ENCODE measurements around the gene ERBB4. TPM values are rescaled to one million over a fixed set of nuclear protein-coding genes. Genes with fewer than 3 reads are reported as not detected.

ERBB4 gene
- total RNA-seq, 4 donors from 2014 or later = 0.04 to 0.57 (median 0.35) TPM; not detected in 1

DNA sequence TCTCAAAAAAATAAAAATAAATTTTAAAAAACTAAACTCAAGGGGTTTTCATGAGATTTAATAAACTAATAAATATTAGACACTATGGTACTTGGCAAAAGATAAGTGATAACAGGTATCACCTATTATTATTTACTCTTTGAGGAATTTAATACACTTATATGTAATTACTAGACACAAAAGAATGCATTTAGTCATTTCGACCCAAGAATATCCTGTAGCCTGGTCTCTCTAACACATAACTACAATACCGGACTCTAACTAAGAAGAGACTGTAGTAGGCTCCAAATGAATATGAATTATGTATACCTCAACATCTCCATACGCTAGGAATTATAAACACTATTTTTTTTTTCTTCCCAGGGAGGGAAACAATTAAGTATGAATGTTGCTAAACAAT, 1131.5 kb downstream of the ERBB4 start:
- no peak for TF ChIP-seq POLR2A (IDR thresholded peaks at IDR 0.05)
- no peak for TF ChIP-seq CTCF (IDR thresholded peaks at IDR 0.05)
- Histone ChIP-seq H3K36me3 (no peaks in the 10 kb centered on the region), H3K4me1 (no peaks in the 10 kb centered on the region), H3K27ac (no peak overlapping the region), H3K27me3 (no peaks in the 10 kb centered on the region), H3K4me3 (no peak overlapping the region), H3K9me3 (no peaks in the 10 kb centered on the region)
- whole genome bisulfite sequencing, 2 donors = 83 to 90% methylated on average over 3 of the region's 3 CpGs
- no peak for DNase-seq
- intact Hi-C loops (cut with DNase I) = no loop called here

DNA sequence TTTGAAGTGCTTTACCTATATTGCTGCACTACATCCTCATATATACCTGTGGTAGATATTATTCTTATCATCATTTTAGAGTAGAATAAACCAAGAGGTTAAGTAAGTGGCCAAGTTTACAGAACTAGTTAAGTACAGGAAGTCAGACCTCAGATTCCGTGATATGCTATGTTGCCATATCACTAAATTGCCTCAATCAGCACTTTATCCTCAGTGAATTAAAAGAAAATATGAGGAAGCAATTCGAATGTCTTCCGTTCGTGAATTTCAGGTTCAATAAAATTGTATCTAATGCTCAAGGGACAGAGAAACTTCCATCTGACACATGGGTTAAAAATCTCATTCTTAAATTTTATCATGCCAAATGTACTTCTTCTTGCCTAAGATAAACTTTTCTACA, 1133.6 kb downstream of the ERBB4 start:
- Histone ChIP-seq H3K4me3 (no peak overlapping the region), H3K4me1 (no peaks in the 10 kb centered on the region), H3K9me3 (no peaks in the 10 kb centered on the region), H3K27me3 (no peaks in the 10 kb centered on the region), H3K36me3 (no peaks in the 10 kb centered on the region), H3K27ac (no peak overlapping the region)
- intact Hi-C loops (cut with DNase I) = no loop called here
- TF ChIP-seq POLR2A (IDR thresholded peaks at IDR 0.05) = no peak
- no peak for TF ChIP-seq CTCF (IDR thresholded peaks at IDR 0.05)
- DNase-seq = no peak
- WGBS, 2 donors = 83 to 84% methylated on average over 4 of the region's 4 CpGs

GRCh38 chr2:211404098-211404497, 1134.5 kb downstream of the ERBB4 start:
- Histone ChIP-seq H3K4me3 (no peak overlapping the region), H3K27ac (no peak overlapping the region), H3K36me3 (no peaks in the 10 kb centered on the region), H3K27me3 (no peaks in the 10 kb centered on the region), H3K9me3 (no peaks in the 10 kb centered on the region), H3K4me1 (no peaks in the 10 kb centered on the region)
- intact Hi-C loops (cut with DNase I) = no loop called here
- DNase-seq = no peak
- TF ChIP-seq POLR2A (IDR thresholded peaks at IDR 0.05) (no peak), CTCF (IDR thresholded peaks at IDR 0.05) (no peak)
- WGBS, 2 donors = 54 to 56% methylated on average over 4 of the region's 4 CpGs

DNA sequence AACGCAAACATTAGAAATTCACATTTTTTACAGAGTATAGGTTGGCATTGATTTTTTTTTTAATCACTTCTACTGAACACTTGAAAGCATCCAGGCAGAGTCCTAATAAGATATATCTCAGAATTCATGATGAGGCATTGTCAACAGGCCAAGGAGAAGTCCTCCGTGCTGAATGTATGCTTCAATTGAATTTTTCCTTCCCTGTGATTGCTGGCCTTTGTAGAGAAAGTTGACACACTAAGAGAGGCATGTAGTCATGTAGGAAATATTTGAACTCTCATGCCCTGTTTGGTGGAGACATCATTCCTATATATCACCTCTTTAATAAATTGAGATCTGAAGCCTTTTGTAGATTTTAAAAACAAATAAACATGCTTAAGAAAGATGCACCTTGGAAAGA, 1137.3 kb downstream of the ERBB4 start:
- Histone ChIP-seq H3K36me3 (no peaks in the 10 kb centered on the region), H3K27me3 (no peaks in the 10 kb centered on the region), H3K27ac (no peak overlapping the region), H3K4me3 (no peak overlapping the region), H3K9me3 (no peaks in the 10 kb centered on the region), H3K4me1 (no peaks in the 10 kb centered on the region)
- DNase-seq = no peak
- intact Hi-C loops (cut with DNase I) = no loop called here
- TF ChIP-seq POLR2A (IDR thresholded peaks at IDR 0.05) (no peak), CTCF (IDR thresholded peaks at IDR 0.05) (no peak)
- WGBS, 2 donors = 81 to 84% methylated on average over 2 of the region's 2 CpGs

GRCh38 chr2:211397764-211398163, 1140.8 kb downstream of the ERBB4 start:
- no peak for DNase-seq
- TF ChIP-seq CTCF (IDR thresholded peaks at IDR 0.05) = no peak
- TF ChIP-seq POLR2A (IDR thresholded peaks at IDR 0.05) = no peak
- intact Hi-C loops (cut with DNase I) = no loop called here
- no peaks in the 10 kb centered on the region for H3K9me3 ChIP-seq
- H3K27me3 ChIP-seq = no peaks in the 10 kb centered on the region
- H3K27ac ChIP-seq = no peak overlapping the region
- no peaks in the 10 kb centered on the region for H3K36me3 ChIP-seq
- H3K4me1 ChIP-seq = no peaks in the 10 kb centered on the region
- H3K4me3 ChIP-seq = no peak overlapping the region
- 57 to 64% methylated on average over 2 of the region's 2 CpGs for WGBS, 2 donors

All from esophagus squamous epithelium (tissue), 5 donors.